ENCODE results near the gene SFTA2. TPM values are rescaled to one million over a fixed set of nuclear protein-coding genes. Genes with fewer than 3 reads are reported as not detected.

The SFTA2 gene
- total and polyA plus RNA-seq, 9 of the 15 experiments (the other 6 are each of a cell fraction or from before 2014, with no cell fraction given) = not detected

- TF ChIP-seq HMG20A (CRISPR knock-in tag; conservative IDR thresholded peaks at IDR 0.05) (no peak), PHF20 (IDR thresholded peaks at IDR 0.05; ENCODE audit: partially characterized antibody) (no peak), ZNF224 (CRISPR knock-in tag; IDR thresholded peaks at IDR 0.05) (no peak), CBFB (CRISPR knock-in tag; IDR thresholded peaks at IDR 0.05) (no peak), SNRNP70 (optimal IDR thresholded peaks at IDR 0.05; ENCODE audit: low read depth, low read length) (no peak), ZNF24 (IDR thresholded peaks at IDR 0.05) (no peak), IRF9 (tag; IDR thresholded peaks at IDR 0.05) (no peak), NFIX (CRISPR knock-in tag; IDR thresholded peaks at IDR 0.05; ENCODE audit: low read depth) (no peak), E4F1 (CRISPR knock-in tag; IDR thresholded peaks at IDR 0.05; ENCODE audit: borderline replicate concordance) (no peak), RBBP5 (IDR thresholded peaks at IDR 0.05; ENCODE audit: borderline replicate concordance, insufficient read depth, low read length, poor library complexity, severe bottlenecking) (peak; percentile 14), CHAMP1 (IDR thresholded peaks at IDR 0.05) (no peak), FIP1L1 (IDR thresholded peaks at IDR 0.05; ENCODE audit: low read depth, low read length, poor library complexity, severe bottlenecking) (no peak), L3MBTL2 (IDR thresholded peaks at IDR 0.05) (no peak), MLLT1 (IDR thresholded peaks at IDR 0.05) (no peak), DIDO1 (tag; IDR thresholded peaks at IDR 0.05; ENCODE audit: low read depth) (no peak), GABPB1 (CRISPR knock-in tag; IDR thresholded peaks at IDR 0.05) (peak; percentile 20; the same call in 1 of the 2 replicates), ZNF280A (IDR thresholded peaks at IDR 0.05; ENCODE audit: low read depth, partially characterized antibody) (no peak), NR1H2 (CRISPR knock-in tag; IDR thresholded peaks at IDR 0.05) (no peak)
These were observed 48.1 kb downstream of the SFTA2 start, which contains the start of gene DDR1 (continued) for GRCh38 chr6:30883685-30884520.

Data from K562 (cell line).